ENCODE data around the gene NRSN2. TPM values are rescaled to one million over a fixed set of nuclear protein-coding genes. Genes with fewer than 3 reads are reported as not detected.
"Not testable (repeated sequence)": the region's sequence is repeated elsewhere in the genome, so short reads cannot be mapped to it uniquely, and the experiment has no call there.

Gene NRSN2
- total RNA-seq, 1 donor from 2014 or later = 89.3 TPM

DNA sequence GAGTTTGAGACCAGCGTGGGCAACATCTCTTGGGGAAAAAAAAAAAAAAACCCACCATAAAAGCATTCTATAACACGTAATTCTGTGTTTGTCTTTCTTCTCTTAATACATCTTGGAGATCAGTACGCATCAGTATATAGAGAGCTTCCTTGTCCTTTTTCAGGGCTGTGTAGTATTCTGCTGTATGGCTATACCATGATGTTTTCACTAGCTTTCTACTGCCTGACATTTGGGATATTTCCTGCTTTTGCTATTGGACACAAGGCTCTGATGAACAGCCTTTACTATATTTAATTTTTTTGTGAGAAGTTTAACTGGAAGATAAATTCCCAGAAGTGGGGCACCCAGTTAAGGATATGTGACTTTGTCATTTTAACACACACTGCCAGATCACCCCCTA lies 40.6 kb downstream of the NRSN2 start:
- Mint-ChIP-seq H3K27me3 (ENCODE audit: unreplicated experiment) (peaks cover 3% of the 10 kb centered on the region), H3K4me1 (ENCODE audit: low read depth, unreplicated experiment) (no peaks in the 10 kb centered on the region), H3K9me3 (ENCODE audit: unreplicated experiment) (peaks cover 2% of the 10 kb centered on the region), H3K4me3 (ENCODE audit: unreplicated experiment) (no peak overlapping the region), H3K27ac (ENCODE audit: unreplicated experiment) (no peak overlapping the region), H3K36me3 (ENCODE audit: unreplicated experiment) (peaks cover 10% of the 10 kb centered on the region)
- TF ChIP-seq, protein P1, sequence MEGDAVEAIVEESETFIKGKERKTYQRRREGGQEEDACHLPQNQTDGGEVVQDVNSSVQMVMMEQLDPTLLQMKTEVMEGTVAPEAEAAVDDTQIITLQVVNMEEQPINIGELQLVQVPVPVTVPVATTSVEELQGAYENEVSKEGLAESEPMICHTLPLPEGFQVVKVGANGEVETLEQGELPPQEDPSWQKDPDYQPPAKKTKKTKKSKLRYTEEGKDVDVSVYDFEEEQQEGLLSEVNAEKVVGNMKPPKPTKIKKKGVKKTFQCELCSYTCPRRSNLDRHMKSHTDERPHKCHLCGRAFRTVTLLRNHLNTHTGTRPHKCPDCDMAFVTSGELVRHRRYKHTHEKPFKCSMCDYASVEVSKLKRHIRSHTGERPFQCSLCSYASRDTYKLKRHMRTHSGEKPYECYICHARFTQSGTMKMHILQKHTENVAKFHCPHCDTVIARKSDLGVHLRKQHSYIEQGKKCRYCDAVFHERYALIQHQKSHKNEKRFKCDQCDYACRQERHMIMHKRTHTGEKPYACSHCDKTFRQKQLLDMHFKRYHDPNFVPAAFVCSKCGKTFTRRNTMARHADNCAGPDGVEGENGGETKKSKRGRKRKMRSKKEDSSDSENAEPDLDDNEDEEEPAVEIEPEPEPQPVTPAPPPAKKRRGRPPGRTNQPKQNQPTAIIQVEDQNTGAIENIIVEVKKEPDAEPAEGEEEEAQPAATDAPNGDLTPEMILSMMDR (IDR thresholded peaks at IDR 0.05; ENCODE audit: partially characterized antibody, unreplicated experiment) = no peak
- no peak for DNase-seq

GRCh38 chr20:388034-388994 lies 41.4 kb downstream of the NRSN2 start:
- Mint-ChIP-seq H3K4me1 (ENCODE audit: low read depth, unreplicated experiment) (no peaks in the 10 kb centered on the region), H3K27me3 (ENCODE audit: unreplicated experiment) (no peaks in the 10 kb centered on the region), H3K4me3 (ENCODE audit: unreplicated experiment) (no peak overlapping the region), H3K9me3 (ENCODE audit: unreplicated experiment) (peaks cover 2% of the 10 kb centered on the region), H3K36me3 (ENCODE audit: unreplicated experiment) (peaks cover 10% of the 10 kb centered on the region), H3K27ac (ENCODE audit: unreplicated experiment) (no peak overlapping the region)
- TF ChIP-seq, protein P1 (IDR thresholded peaks at IDR 0.05; ENCODE audit: partially characterized antibody, unreplicated experiment) = no peak
- no peak for DNase-seq

- no peak overlapping the region for H3K27ac Mint-ChIP-seq (ENCODE audit: unreplicated experiment)
- H3K4me3 Mint-ChIP-seq (ENCODE audit: unreplicated experiment) = no peak overlapping the region
- DNase-seq = no peak
- no peaks in the 10 kb centered on the region for H3K27me3 Mint-ChIP-seq (ENCODE audit: unreplicated experiment)
- TF ChIP-seq, protein P1 (IDR thresholded peaks at IDR 0.05; ENCODE audit: partially characterized antibody, unreplicated experiment) = no peak
- H3K36me3 Mint-ChIP-seq (ENCODE audit: unreplicated experiment) = peaks cover 10% of the 10 kb centered on the region
- H3K9me3 Mint-ChIP-seq (ENCODE audit: unreplicated experiment) = peaks cover 2% of the 10 kb centered on the region
- no peaks in the 10 kb centered on the region for H3K4me1 Mint-ChIP-seq (ENCODE audit: low read depth, unreplicated experiment)
Observed at GRCh38 chr20:389220-389619, 42.3 kb downstream of the NRSN2 start.

DNA sequence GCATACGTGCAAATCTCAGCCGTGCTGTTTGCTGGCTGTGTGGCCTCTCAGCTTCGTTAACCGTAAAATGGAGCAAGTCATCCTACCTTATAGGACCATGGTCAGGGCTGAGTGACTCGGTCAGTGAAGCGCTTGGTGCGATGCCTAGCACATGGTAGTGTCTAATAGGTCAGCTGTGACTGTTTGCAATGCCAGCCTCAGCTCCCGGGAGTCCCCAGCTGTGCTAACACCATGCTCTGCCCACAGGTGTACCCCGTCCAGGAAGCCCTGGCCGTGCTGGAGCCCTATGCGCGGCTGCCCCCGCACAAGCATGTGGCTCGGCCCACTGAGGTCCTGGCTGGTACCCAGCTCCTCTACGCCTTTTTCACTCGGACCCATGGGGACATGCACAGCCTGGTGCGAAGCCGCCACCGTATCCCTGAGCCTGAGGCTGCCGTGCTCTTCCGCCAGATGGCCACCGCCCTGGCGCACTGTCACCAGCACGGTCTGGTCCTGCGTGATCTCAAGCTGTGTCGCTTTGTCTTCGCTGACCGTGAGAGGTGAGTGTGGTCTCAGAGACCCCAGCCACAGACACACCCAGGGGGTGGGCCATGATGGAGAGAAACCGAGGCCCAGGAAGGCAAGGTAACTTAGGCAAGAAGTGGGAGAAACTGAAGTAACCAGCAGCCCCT lies 44.3 kb downstream of the NRSN2 start:
- no peak overlapping the region for H3K4me3 Mint-ChIP-seq (ENCODE audit: unreplicated experiment)
- no peak overlapping the region for H3K27ac Mint-ChIP-seq (ENCODE audit: unreplicated experiment)
- peaks cover 2% of the 10 kb centered on the region for H3K9me3 Mint-ChIP-seq (ENCODE audit: unreplicated experiment)
- TF ChIP-seq, protein P1 (IDR thresholded peaks at IDR 0.05; ENCODE audit: partially characterized antibody, unreplicated experiment) = no peak
- H3K36me3 Mint-ChIP-seq (ENCODE audit: unreplicated experiment) = peaks cover 10% of the 10 kb centered on the region
- no peaks in the 10 kb centered on the region for H3K4me1 Mint-ChIP-seq (ENCODE audit: low read depth, unreplicated experiment)
- H3K27me3 Mint-ChIP-seq (ENCODE audit: unreplicated experiment) = no peaks in the 10 kb centered on the region
- DNase-seq = no peak

DNA sequence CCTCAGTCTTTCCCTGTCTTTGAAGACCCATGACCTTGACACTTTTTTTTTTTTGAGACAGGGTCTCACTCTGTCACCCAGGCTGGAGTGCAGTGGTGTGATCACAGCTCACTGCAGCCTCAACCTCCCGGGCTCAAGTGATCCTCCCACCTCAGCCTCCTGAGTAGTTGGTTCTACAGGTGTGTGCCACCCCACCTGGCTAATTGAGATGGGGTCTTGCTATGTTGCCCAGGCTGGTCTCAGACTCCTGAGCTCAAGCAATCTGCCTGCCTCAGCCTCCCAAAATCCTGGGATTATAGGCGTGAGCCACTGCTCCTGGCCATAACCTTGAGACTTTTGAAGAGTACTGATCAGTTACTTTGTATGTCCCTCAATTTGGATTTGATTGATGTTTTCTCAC lies 46.4 kb downstream of the NRSN2 start:
- not testable (repeated sequence) for H3K4me1 Mint-ChIP-seq (ENCODE audit: low read depth, unreplicated experiment); H3K27me3 Mint-ChIP-seq (ENCODE audit: unreplicated experiment); H3K27ac Mint-ChIP-seq (ENCODE audit: unreplicated experiment); H3K4me3 Mint-ChIP-seq (ENCODE audit: unreplicated experiment); H3K9me3 Mint-ChIP-seq (ENCODE audit: unreplicated experiment); DNase-seq; H3K36me3 Mint-ChIP-seq (ENCODE audit: unreplicated experiment)
